HepG2 (cell line): ENCODE measurements around the gene ARHGDIG. TPM values are rescaled to one million over a fixed set of nuclear protein-coding genes. Genes with fewer than 3 reads are reported as not detected.
A peak's percentile ranks its signal among the peaks of the same experiment; 100 is the strongest.

Source experiments
- ATF1 ChIP-seq: IDR thresholded peaks from 2 replicates; pipeline ENCODE4 v1.6.1; 2016; ENCODE audit warnings: mild to moderate bottlenecking, control low read depth
- ATF2 ChIP-seq: sonication (generic); formaldehyde crosslinking; IDR thresholded peaks from 2 replicates; pipeline ENCODE4 v1.4.0; 2020; ENCODE audit warnings: missing genetic modification reagents
- E2F5 ChIP-seq: sonication (generic); formaldehyde crosslinking; conservative IDR thresholded peaks from 2 replicates; pipeline ENCODE4 v1.4.0; 2020; ENCODE audit warnings: missing genetic modification reagents
- FOXK2 ChIP-seq: fragments of 450-650 bp; IDR thresholded peaks from 2 replicates; pipeline ENCODE4 v1.6.1; 2016
- HMGA1 ChIP-seq: sonication (generic); formaldehyde crosslinking; conservative IDR thresholded peaks from 2 replicates; pipeline ENCODE4 v1.4.0; 2020; ENCODE audit warnings: missing genetic modification reagents
- JUNB ChIP-seq: sonication (generic); formaldehyde crosslinking; IDR thresholded peaks from 2 replicates; pipeline ENCODE4 v1.8.0; 2022; ENCODE audit warnings: missing genetic modification reagents, mild to moderate bottlenecking, borderline replicate concordance
- KIAA2018 ChIP-seq: sonication (generic); formaldehyde crosslinking; IDR thresholded peaks from 2 replicates; pipeline ENCODE4 v1.5.0; 2020; ENCODE audit warnings: mild to moderate bottlenecking, missing genetic modification reagents, borderline replicate concordance
- MLX ChIP-seq: IDR thresholded peaks from 2 replicates; pipeline ENCODE4 v1.6.1; 2016
- ZBTB25 ChIP-seq: IDR thresholded peaks from 2 replicates; pipeline ENCODE4 v1.6.1; 2018; ENCODE audit warnings: missing genetic modification reagents
- ZBTB39 ChIP-seq: sonication (generic); formaldehyde crosslinking; IDR thresholded peaks from 2 replicates; pipeline ENCODE4 v1.5.0; 2020; ENCODE audit warnings: missing genetic modification reagents
- ZNF136 ChIP-seq: sonication (generic); formaldehyde crosslinking; IDR thresholded peaks from 2 replicates; pipeline ENCODE4 v1.8.1; 2022; ENCODE audit warnings: low read depth, mild to moderate bottlenecking, moderate library complexity, missing genetic modification reagents
- ZNF382 ChIP-seq: sonication (generic); formaldehyde crosslinking; IDR thresholded peaks from 2 replicates; pipeline ENCODE4 v1.5.0; 2020; ENCODE audit warnings: missing genetic modification reagents, mild to moderate bottlenecking, borderline replicate concordance
- ZNF570 ChIP-seq: sonication (generic); formaldehyde crosslinking; IDR thresholded peaks from 2 replicates; pipeline ENCODE4 v1.4.0; 2020; ENCODE audit warnings: mild to moderate bottlenecking, missing genetic modification reagents, borderline replicate concordance
- polyA plus RNA-seq, 8 experiments: library from polyadenylated mRNA; depleted of rRNA in 3 of 8; stranded (reverse) in 7 of 8; unstranded in 1 of 8; fragments of >200 nt; fragmentation: Illumina TruSeq in 4 of 8; extraction: Trizol in 4 of 8; gene quantifications; 2 replicates each; pipeline versions ENCODE4 v1.2.1 to v1.2.3, GENCODE V29; 2011 to 2016; ENCODE audit warnings: low read depth in 4 of 8, missing spikeins in 1 of 8, mixed read lengths in 1 of 8; ENCODE audit not compliant: insufficient read depth in 1 of 8
- total RNA-seq, 5 experiments: library from RNA; depleted of rRNA; stranded (reverse); fragments of >200 nt; fragmentation: Illumina TruSeq; extraction: Trizol; gene quantifications; 2 replicates each; pipeline ENCODE4 v1.2.3, GENCODE V29; 2016; ENCODE audit warnings: low read depth in 1 of 5

ARHGDIG gene
- total and polyA plus RNA-seq, 2 of the 13 experiments (the other 11 are each of a cell fraction or from before 2014, with no cell fraction given) = 0.24 to 0.48 TPM

- peak; percentile 23; the same call in 1 of the 2 replicates for TF ChIP-seq ZBTB25 (CRISPR knock-in tag)
- 0 out of 2 replicates have a peak, but pooled peaks have one; percentile 20 for TF ChIP-seq FOXK2
- TF ChIP-seq ZNF570 = no peak
- no peak for TF ChIP-seq ZNF382 (CRISPR knock-in tag)
- 0 out of 2 replicates have a peak, but pooled peaks have one; percentile 33 for TF ChIP-seq ATF1 (CRISPR knock-in tag)
- TF ChIP-seq ZNF136 (CRISPR knock-in tag) = no peak
- TF ChIP-seq ZBTB39 = no peak
- TF ChIP-seq MLX = no peak
- no peak for TF ChIP-seq E2F5 (CRISPR knock-in tag)
- TF ChIP-seq JUNB (CRISPR knock-in tag) = peak; percentile 55; the same call in 1 of the 2 replicates
- no peak for TF ChIP-seq KIAA2018 (CRISPR knock-in tag)
- TF ChIP-seq HMGA1 (CRISPR knock-in tag) = no peak
- TF ChIP-seq ATF2 (CRISPR knock-in tag) = no peak
Measured at GRCh38 chr16:234468-235305, 45.7 kb upstream of the ARHGDIG start, which contains the start of gene FAM234A (continued).
